OCI-LY3 (cell line): ENCODE measurements around the gene POU2AF2.

Experiments used
- H2AFZ ChIP-seq: fragments of 200-600, 300-600 bp; shearing (Covaris generic); 2 replicates; pipeline ENCODE4 v1.6.0; 2014; ENCODE audit warnings: antibody characterized with exemption, low read depth, low read length
- H3K27ac ChIP-seq: fragments of 200-600, 300-600 bp; sonication (generic); 2 replicates; pipeline ENCODE4 v1.5.1; 2014; ENCODE audit warnings: mild to moderate bottlenecking, low read length, moderate library complexity, mixed read lengths
- H3K27me3 ChIP-seq: fragments of 200-600, 300-600 bp; sonication (generic); 2 replicates; pipeline ENCODE4 v1.6.1; 2014; ENCODE audit warnings: low read depth, low read length, mixed read lengths
- H3K36me3 ChIP-seq: fragments of 200-600, 300-600 bp; sonication (generic); replicated peaks from 2 replicates; pipeline ENCODE3; 2014; ENCODE audit warnings: low read depth, low read length, mixed read lengths
- H3K4me1 ChIP-seq: fragments of 300-600, 200-600 bp; sonication (generic); 2 replicates; pipeline ENCODE4 v1.6.1; 2014; ENCODE audit warnings: low read length, mixed read lengths
- H3K4me2 ChIP-seq: fragments of 200-600, 300-600 bp; sonication (generic); 2 replicates; pipeline ENCODE4 v1.6.1; 2014; ENCODE audit warnings: low read length, mixed read lengths
- H3K4me3 ChIP-seq: fragments of 300-600, 200-600 bp; sonication (generic); 2 replicates; pipeline ENCODE4 v1.5.1; 2014; ENCODE audit warnings: antibody characterized with exemption, mild to moderate bottlenecking, low read length, moderate library complexity
- H3K79me2 ChIP-seq: fragments of 300-600, 200-600 bp; shearing (Covaris generic); 2 replicates; pipeline ENCODE4 v1.6.1; 2014; ENCODE audit warnings: mild to moderate bottlenecking, low read length, mixed read lengths
- H3K9ac ChIP-seq: fragments of 300-600, 200-600 bp; shearing (Covaris generic); 2 replicates; pipeline ENCODE4 v1.6.0; 2014; ENCODE audit warnings: mild to moderate bottlenecking, low read length, moderate library complexity
- H3K9me3 ChIP-seq: fragments of 200-600, 300-600 bp; shearing (Covaris generic); 2 replicates; pipeline ENCODE4 v1.6.1; 2014; ENCODE audit warnings: low read length, mixed read lengths; ENCODE audit not compliant: insufficient read depth
- H4K20me1 ChIP-seq: fragments of 200-600, 300-600 bp; sonication (generic); 2 replicates; pipeline ENCODE4 v1.6.1; 2016; ENCODE audit warnings: low read length, mixed read lengths; ENCODE audit not compliant: insufficient read depth
- CTCF ChIP-seq: fragments of 200-600, 300-600 bp; sonication (generic); IDR thresholded peaks from 2 replicates; pipeline ENCODE4 v1.5.1; 2014; ENCODE audit warnings: antibody characterized with exemption, low read length, low read depth
- EZH2phosphoT487 ChIP-seq: fragments of 200-600 bp; shearing (Covaris generic); IDR thresholded peaks from 2 replicates; pipeline ENCODE4 v1.6.1; 2018; ENCODE audit warnings: antibody characterized with exemption, mixed run types, low read depth

POU2AF2 gene

GRCh38 chr11:111331711-111332479, 86.4 kb downstream of the POU2AF2 start:
- H4K20me1 ChIP-seq = no peaks in the 10 kb centered on the region
- H2AFZ ChIP-seq = no peak overlapping the region
- no peak for TF ChIP-seq CTCF
- no peak for TF ChIP-seq EZH2phosphoT487
- no peak overlapping the region for H3K9ac ChIP-seq
- H3K27ac ChIP-seq = no peak overlapping the region
- H3K4me3 ChIP-seq = no peak overlapping the region
- no peaks in the 10 kb centered on the region for H3K36me3 ChIP-seq
- no peaks in the 10 kb centered on the region for H3K9me3 ChIP-seq
- H3K4me1 ChIP-seq = no peaks in the 10 kb centered on the region
- no peaks in the 10 kb centered on the region for H3K27me3 ChIP-seq
- H3K4me2 ChIP-seq = no peak overlapping the region
- no peaks in the 10 kb centered on the region for H3K79me2 ChIP-seq

- Histone ChIP-seq H3K79me2 (no peaks in the 10 kb centered on the region), H3K27ac (no peak overlapping the region), H2AFZ (no peak overlapping the region), H3K36me3 (peaks cover 5% of the 10 kb centered on the region), H3K27me3 (no peaks in the 10 kb centered on the region), H3K4me3 (no peak overlapping the region), H3K9ac (no peak overlapping the region), H3K4me1 (no peaks in the 10 kb centered on the region), H4K20me1 (no peaks in the 10 kb centered on the region), H3K4me2 (no peak overlapping the region), H3K9me3 (no peaks in the 10 kb centered on the region)
- TF ChIP-seq CTCF (no peak), EZH2phosphoT487 (no peak)
Observed at GRCh38 chr11:111334532-111335502, 89.3 kb downstream of the POU2AF2 start.

- no peaks in the 10 kb centered on the region for H3K9me3 ChIP-seq
- H3K4me2 ChIP-seq = no peak overlapping the region
- no peaks in the 10 kb centered on the region for H3K4me1 ChIP-seq
- no peaks in the 10 kb centered on the region for H4K20me1 ChIP-seq
- no peak overlapping the region for H3K9ac ChIP-seq
- H3K4me3 ChIP-seq = no peak overlapping the region
- H3K27ac ChIP-seq = no peak overlapping the region
- H3K36me3 ChIP-seq = peaks cover 5% of the 10 kb centered on the region
- no peak for TF ChIP-seq CTCF
- TF ChIP-seq EZH2phosphoT487 = no peak
- H3K27me3 ChIP-seq = no peaks in the 10 kb centered on the region
- H2AFZ ChIP-seq = no peak overlapping the region
- no peaks in the 10 kb centered on the region for H3K79me2 ChIP-seq
Observed at GRCh38 chr11:111335549-111335948, 90.0 kb downstream of the POU2AF2 start.
